HG03097 (cell line): ENCODE data around the gene CXCR5.

Source experiments
- ATAC-seq: cut with Tn5 transposase; IDR thresholded peaks from one replicate; pipeline ENCODE4 v1.9.1; 2021; ENCODE audit not compliant: unreplicated experiment, low FRiP score

Gene CXCR5

GRCh38 chr11:118897721-118898310, 14.1 kb downstream of the CXCR5 start:
- ATAC-seq: no peak

DNA sequence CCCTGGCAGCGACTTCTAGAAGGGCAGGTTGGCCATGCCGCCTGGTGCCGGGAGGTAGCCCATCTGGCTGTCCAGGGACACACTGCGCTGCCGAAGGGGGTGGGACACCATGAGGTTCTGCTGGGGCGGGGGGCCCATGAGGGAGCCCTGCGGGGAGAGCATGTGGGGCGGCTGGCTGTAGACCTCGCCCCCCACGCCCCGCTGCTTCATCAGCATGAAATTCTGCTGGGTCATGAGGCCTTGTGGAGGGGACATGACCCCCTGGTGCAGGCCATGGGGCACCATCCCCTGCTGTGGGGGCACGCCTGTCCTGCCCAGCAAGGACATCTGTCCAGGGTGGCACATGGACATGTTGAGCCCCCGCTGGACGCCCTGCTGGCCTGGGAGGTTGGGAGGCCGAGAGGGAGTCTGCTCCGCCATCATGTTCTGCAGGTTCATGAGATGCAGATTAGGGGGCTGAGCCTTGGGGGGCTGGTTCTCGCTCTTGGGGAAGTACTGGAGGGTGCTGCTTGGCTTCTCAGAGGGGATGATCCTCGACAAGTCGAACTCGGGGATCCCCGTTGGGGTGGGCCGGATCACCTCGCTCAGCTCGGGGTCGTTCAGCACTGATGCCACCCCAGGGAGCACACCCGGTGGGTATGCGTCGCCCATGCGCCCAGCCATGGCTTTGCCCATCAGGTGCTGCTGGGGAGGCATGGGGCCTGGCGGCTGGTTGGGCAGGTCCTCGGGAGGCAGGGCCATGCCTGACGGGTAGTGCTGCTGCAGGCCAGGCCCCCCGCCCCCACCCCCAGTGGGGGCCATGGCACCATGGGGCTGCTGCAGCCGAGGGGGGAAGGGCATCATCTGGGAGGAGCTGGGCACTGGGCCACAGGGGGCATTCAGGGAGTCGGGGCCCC, 15.0 kb downstream of the CXCR5 start:
- ATAC-seq: no peak

DNA sequence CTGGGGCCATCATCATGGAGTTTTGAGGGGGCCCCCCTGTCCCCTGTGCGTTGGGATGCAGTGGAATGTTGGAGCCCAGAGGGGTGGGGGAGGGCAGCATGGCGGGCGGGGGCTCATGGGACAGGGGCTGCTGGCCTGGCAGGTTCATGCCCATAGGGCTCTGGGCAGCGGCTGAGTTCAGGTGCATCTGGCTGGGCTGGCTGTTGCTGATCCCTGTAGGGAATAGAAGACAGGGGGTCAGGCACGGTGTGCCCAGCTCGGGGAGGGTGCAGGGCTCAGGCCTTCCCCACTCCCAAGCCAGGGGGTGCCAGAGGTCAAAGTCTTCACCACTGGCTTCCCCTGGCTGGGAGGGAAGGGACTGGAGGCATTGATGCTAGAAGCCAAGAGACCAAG, 15.6 kb downstream of the CXCR5 start:
- no peak for ATAC-seq

- no peak for ATAC-seq
These were observed 16.1 kb downstream of the CXCR5 start for GRCh38 chr11:118899706-118900360.

DNA sequence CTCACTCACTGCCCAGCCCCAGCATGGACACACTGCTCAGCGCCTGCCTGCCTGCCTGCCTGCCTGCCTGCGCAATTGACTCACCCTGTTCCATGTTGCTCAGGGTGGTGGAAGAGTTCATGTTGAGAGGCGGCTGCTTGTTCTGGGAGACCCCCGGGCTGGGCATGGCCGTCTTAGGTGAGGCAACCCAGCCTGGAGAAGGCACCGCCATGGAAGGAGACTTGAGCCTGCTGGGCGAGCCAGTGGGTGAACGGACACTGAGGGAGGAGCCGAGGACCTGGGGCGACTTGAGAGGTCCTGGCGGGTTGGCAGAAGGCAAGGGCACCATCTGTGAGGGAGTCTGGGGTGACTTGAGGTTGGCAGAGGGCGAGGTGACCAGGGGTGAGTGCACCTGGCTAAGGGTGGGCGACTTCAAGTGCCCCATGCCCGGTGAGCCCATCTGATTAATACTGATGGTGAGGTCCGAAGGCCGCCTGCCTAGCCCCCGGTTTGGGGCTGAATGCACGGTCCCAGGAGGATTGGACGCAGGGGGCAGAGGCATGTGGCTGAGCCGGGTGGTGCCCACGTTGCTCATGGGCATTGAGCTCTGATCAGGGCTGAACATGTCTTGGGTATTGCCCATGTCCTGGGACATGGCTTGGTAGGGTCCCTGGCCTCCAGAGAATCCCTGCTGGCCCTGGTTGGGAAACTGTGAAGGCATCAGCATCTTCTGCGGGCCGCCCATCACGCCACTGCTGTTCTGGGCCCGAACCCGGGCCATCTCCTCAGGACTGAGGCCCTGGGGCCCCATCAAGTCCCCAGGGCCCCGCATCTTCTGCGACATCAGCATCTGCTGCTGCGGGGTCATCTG, 17.1 kb downstream of the CXCR5 start:
- no peak for ATAC-seq

DNA sequence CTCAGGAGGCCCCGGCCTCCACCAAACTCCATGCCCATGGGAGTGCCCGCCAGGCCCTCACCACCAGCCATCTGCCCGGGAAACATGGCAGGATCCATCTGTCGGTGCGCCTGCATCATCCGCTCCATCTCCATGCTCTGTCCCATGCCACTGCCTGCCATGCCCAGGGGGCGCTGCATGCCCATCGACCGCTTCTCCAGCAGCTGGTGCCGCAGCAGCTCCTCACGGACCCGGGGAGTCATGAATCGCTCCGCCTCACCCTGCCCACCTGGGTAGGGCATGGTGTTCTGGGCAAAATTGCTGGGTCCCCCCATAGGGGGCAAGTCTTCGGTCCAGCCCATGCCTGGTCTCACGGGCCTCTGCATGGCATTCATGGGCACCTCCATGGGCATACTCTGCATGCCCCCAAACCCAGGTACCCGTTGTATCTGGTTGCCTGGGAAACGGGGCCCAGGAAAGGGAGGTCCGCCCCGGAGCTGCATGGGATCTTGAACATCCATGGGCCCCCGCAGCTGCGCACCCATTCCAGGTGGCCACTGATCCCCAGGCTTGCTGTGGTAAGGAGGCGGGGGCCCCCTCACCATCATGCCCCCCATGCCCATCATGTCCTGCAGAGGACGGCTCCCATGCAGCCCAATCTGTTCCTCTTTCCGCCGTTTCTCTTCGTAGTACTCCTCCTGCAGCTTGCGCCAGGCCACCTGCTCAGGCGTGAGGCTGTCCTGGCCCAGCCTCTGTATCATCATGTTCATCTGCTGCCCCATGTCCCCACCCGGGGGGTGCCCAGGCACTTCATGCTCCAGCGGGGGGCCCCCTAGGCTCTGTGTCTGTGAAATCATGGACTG, 18.0 kb downstream of the CXCR5 start:
- ATAC-seq: no peak

DNA sequence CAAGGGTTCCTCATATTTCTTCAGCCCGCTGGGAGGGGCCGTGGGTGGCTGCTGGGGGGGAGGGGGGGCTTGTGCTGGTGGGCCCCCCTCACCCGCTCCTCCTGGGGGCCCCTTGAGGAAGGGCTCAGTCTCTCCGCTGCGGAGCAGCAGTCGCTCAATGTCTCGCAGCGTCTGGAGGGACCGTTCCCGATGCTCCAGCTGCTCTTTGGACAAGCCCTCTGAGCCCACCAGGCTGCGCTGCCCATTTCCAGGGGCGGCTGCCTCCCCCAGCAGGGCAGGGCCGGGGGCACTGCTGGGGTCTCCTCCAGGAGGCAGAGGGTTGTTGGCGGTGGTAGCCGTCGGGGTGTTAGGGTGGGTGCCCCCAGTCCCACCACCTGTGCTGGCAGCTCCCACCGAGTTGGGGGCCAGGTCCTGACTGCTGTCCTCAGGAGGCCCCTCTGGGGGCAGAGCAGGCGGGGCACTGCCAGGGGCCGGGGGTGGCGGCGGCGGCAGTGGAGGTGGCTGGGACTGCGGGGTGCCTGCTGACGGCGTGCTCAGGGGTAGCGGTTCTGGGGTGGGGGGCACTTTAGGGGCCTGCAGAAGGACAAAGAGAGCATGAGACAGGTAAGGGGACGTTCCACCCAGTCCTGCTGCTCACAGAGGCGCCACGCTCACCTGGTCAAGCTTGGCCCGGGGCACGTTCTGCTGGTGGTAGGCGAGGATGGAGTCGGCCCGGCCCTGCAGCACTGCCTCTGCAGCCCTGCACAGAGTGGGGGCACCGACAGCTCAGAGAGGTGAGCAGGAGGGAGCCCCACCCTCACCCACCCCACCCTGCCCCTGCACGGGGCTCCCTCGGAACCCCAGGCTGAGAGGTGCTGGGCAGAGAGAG, 18.9 kb downstream of the CXCR5 start:
- ATAC-seq: no peak

DNA sequence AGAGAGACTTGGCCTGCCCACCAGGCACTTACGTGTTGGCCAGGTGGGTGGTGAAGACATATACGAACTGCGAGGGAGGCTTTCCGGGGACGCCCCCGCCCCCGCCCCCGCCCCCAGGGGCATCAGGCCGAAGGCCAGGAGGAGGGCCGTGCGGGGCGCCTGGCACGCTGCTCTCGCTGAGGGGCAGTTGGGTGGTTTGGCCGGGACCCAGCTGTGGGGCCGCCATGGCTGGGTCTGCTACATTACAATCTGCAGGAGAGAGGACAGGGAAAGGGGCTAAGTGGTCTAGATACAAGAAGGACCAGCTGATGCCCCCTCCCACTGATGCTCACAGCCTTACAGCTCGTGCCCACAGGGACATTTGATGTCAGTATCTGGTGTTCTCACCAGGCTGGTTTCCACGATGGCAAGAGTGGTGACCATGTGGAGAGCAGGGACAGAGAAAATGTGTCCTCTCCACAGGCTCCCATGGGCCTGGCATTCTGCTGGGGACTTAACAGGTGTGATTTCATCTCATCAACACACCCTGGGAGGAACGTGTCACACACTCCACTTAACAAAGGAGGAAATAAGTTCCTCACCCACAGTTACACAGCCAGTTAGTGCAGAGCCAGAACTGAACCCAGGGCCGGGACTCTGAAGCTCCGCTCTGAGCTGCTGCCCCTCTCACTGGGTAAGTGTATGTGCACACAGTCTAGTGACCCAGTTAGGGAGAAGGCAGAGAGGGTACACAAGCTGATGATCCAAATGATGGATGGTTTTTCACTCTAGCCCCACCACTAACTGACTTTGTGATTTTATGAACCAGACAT, 19.7 kb downstream of the CXCR5 start:
- ATAC-seq: no peak

DNA sequence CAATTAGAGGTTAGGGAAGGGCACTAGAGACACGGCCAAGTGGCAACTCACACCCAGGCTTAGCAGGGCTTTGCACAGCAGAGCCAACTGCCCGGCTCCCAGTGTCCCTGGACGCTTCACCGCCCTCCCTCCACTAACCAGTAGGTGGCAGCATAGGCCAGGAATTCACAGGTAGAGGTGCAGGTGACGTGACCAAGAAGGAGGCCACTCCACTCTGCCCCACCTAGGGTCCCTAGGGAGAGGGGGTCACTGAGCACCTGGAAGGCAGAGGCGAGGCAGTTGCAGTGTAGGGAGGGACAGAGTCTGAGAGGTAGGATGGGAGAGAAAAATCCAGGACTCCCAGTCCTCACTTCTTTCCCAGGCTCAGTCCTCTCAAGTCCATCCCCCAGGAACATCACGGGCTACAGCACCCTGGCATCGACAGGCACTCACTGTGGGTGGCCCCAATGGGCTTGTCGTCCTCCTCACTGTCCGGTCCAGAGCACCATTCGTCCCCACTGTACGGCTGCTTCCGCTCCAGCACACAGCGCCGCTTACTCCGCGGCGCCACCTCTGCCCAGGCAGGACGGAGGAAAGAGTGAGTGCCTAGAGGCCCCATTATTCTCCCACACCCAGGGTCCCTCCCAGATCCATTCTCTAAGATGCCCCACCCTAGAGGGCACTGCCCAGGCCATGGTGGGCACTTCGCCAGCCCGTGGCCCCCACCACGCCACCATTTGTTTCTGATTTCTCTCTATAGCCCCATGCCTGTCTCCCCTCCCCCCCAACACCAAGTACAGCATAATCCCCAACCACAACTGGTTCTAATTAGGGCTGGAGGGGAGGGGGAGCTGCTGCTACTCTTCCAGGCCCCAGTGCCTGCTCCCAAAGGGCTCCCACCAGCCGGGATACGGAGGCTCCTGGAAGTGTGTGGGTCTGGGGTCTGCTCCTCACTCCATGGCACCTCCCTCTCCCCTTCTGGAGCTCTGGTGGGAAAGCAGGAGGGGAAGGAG, 23.7 kb downstream of the CXCR5 start:
- no peak for ATAC-seq

DNA sequence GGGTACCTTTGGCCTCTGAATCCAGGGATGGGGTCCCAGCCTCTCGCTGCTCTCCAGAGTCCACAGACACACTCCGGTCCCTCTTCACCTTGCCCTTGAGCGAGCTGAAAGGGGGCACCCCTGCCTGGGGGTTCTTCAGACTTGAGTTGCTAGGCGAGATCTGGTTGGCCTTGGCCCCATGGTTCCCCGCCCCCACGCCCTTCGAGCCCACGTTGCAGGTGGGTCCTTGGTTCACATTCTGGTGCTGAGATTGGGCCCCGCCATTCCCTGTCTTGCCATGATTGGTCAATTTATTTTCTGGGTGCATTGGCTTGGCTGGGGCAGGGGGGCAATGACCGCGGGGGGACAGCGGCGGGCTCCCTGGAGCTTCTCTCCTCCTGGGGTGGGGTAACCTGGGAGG, 24.6 kb downstream of the CXCR5 start:
- no peak for ATAC-seq

- ATAC-seq: no peak
These were observed 25.4 kb downstream of the CXCR5 start for GRCh38 chr11:118908901-118909618.

- ATAC-seq: no peak
These were observed 26.1 kb downstream of the CXCR5 start for GRCh38 chr11:118909619-118910308.

GRCh38 chr11:118910309-118911112, 26.8 kb downstream of the CXCR5 start:
- ATAC-seq: no peak

DNA sequence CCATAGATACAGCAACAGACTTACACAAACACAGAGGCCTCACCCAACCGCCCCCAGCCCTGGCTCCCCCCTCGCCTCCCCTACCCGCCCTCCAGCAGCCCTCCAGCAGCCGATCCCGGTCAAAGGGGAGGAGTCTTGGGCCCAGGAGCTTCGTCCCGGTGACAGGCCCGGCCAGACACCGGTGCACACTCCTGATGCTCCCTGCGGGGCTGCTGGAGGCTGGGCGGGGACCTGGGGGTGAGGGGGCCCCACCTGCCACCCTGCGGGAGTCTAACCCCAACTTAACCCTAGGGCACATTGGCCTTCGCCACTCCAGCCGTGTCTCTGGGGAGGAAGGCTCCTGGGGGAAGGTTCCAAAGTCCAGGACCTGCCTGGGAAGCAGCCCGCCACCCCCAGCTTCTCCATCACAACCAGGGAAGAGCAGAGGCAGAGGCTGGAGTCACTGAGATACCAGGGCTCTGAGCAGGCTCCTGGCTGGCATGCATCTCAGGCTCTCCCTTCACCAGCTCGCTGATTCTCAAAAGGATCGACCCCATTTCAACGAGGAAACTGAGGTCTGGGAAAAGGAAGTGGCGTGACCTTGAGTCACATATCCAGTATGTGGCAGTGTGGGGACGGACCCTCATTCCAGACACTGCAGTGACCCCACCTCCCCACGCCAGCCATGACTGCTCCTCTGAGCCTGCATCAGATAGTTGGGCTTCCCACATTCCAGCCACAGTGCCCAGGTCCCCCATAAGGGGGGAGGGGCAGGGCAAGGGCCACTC, 27.6 kb downstream of the CXCR5 start:
- no peak for ATAC-seq
